WTC11 (cell line): ENCODE results near the gene FDXACB1. TPM values are rescaled to one million over a fixed set of nuclear protein-coding genes. Genes with fewer than 3 reads are reported as not detected.

Source experiments
- ATAC-seq: fragments of 200-7000 bp; cut with Tn5 transposase; 2 replicates; pipeline ENCODE4 v1.10.0; 2021; ENCODE audit warnings: mild to moderate bottlenecking, moderate library complexity
- CTCF ChIA-PET: fragments of 300-600 bp; sonication (Branson Sonifier 250); formaldehyde crosslinking; loops from one replicate; lab custom pipeline; 2021; ENCODE audit warnings: antibody characterized with exemption; lab: Charles Lee
- POLR2A ChIA-PET: fragments of 350-600 bp; sonication (Branson Sonifier 250); formaldehyde crosslinking; loops from one replicate; lab custom pipeline; 2021; ENCODE audit warnings: antibody characterized with exemption; lab: Charles Lee
- DNase-seq: peaks from one replicate; pipeline ENCODE4 v3.0.0; 2021; ENCODE audit warnings: low spot score
- H3K27ac Mint-ChIP-seq: 2 replicates; pipeline ENCODE4 v1.8.0; 2021; ENCODE audit warnings: mixed read lengths
- H3K27me3 Mint-ChIP-seq: 2 replicates; pipeline ENCODE4 v1.8.0; 2021; ENCODE audit warnings: low read depth, mild to moderate bottlenecking, moderate library complexity, mixed read lengths
- H3K36me3 Mint-ChIP-seq: 2 replicates; pipeline ENCODE4 v1.8.0; 2021; ENCODE audit warnings: mixed read lengths
- H3K4me1 Mint-ChIP-seq: 2 replicates; pipeline ENCODE4 v1.8.0; 2022; ENCODE audit warnings: mixed read lengths
- H3K4me3 Mint-ChIP-seq: 2 replicates; pipeline ENCODE4 v1.8.0; 2021; ENCODE audit warnings: mild to moderate bottlenecking, moderate library complexity, mixed read lengths
- H3K9me3 Mint-ChIP-seq: 2 replicates; pipeline ENCODE4 v1.8.0; 2021; ENCODE audit warnings: mixed read lengths
- CBFB ChIP-seq: sonication (generic); formaldehyde crosslinking; IDR thresholded peaks from 2 replicates; pipeline ENCODE4 v1.8.1; 2022; ENCODE audit warnings: mild to moderate bottlenecking, low read depth, missing genetic modification reagents
- CDX4 ChIP-seq: fragments of 250-450 bp; sonication (Bioruptor Pico); IDR thresholded peaks from 2 replicates; pipeline ENCODE4 v1.9.0; 2021; ENCODE audit warnings: moderate library complexity, mild to moderate bottlenecking, inconsistent platforms, borderline replicate concordance
- CREM ChIP-seq: sonication (generic); formaldehyde crosslinking; IDR thresholded peaks from 2 replicates; pipeline ENCODE4 v1.8.1; 2022; ENCODE audit warnings: mild to moderate bottlenecking, missing genetic modification reagents, moderate library complexity
- FOXJ3 ChIP-seq: sonication (generic); formaldehyde crosslinking; IDR thresholded peaks from 2 replicates; pipeline ENCODE4 v1.9.0; 2021; ENCODE audit warnings: missing genetic modification reagents, mild to moderate bottlenecking, borderline replicate concordance
- FOXK1 ChIP-seq: sonication (generic); formaldehyde crosslinking; IDR thresholded peaks from 2 replicates; pipeline ENCODE4 v1.8.0; 2022; ENCODE audit warnings: mild to moderate bottlenecking, moderate library complexity, missing genetic modification reagents
- HMGA2 ChIP-seq: fragments of 250-450 bp; sonication (Bioruptor Pico); IDR thresholded peaks from 2 replicates; pipeline ENCODE4 v1.4.0; 2021; ENCODE audit warnings: mild to moderate bottlenecking, moderate library complexity
- IRF2 ChIP-seq: sonication (generic); formaldehyde crosslinking; IDR thresholded peaks from 2 replicates; pipeline ENCODE4 v1.8.0; 2022; ENCODE audit warnings: low read depth, missing genetic modification reagents, borderline replicate concordance
- MAX ChIP-seq: sonication (generic); formaldehyde crosslinking; IDR thresholded peaks from 2 replicates; pipeline ENCODE4 v1.8.0; 2022; ENCODE audit warnings: mild to moderate bottlenecking, missing genetic modification reagents
- MXD4 ChIP-seq: fragments of 250-450 bp; sonication (Bioruptor Pico); IDR thresholded peaks from 2 replicates; pipeline ENCODE4 v1.8.0; 2021; ENCODE audit warnings: mild to moderate bottlenecking, moderate library complexity, borderline replicate concordance
- MYBL2 ChIP-seq: sonication (generic); formaldehyde crosslinking; IDR thresholded peaks from 2 replicates; pipeline ENCODE4 v1.8.1; 2023; ENCODE audit warnings: mild to moderate bottlenecking, moderate library complexity, missing genetic modification reagents
- PRDM15 ChIP-seq: sonication (generic); formaldehyde crosslinking; IDR thresholded peaks from 2 replicates; pipeline ENCODE4 v1.8.0; 2022; ENCODE audit warnings: missing genetic modification reagents
- RORB ChIP-seq: fragments of 250-450 bp; sonication (Bioruptor Pico); IDR thresholded peaks from 2 replicates; pipeline ENCODE4 v1.9.0; 2021; ENCODE audit warnings: mild to moderate bottlenecking
- SOX15 ChIP-seq: fragments of 250-450 bp; sonication (Bioruptor Pico); IDR thresholded peaks from 2 replicates; pipeline ENCODE4 v1.9.0; 2021; ENCODE audit warnings: mild to moderate bottlenecking
- STAT6 ChIP-seq: sonication (generic); formaldehyde crosslinking; conservative IDR thresholded peaks from 2 replicates; pipeline ENCODE4 v1.8.1; 2023; ENCODE audit warnings: mild to moderate bottlenecking, low read depth, missing genetic modification reagents, moderate library complexity
- TEAD4 ChIP-seq: sonication (generic); formaldehyde crosslinking; IDR thresholded peaks from 2 replicates; pipeline ENCODE4 v1.8.0; 2022; ENCODE audit warnings: mild to moderate bottlenecking, missing genetic modification reagents
- ZNF121 ChIP-seq: sonication (generic); formaldehyde crosslinking; IDR thresholded peaks from 2 replicates; pipeline ENCODE4 v1.8.0; 2023; ENCODE audit warnings: missing genetic modification reagents
- ZNF416 ChIP-seq: fragments of 250-450 bp; sonication (Bioruptor Pico); IDR thresholded peaks from 2 replicates; pipeline ENCODE4 v1.9.0; 2021; ENCODE audit warnings: mild to moderate bottlenecking, inconsistent platforms
- ZNF423 ChIP-seq: fragments of 250-450 bp; sonication (Bioruptor Pico); IDR thresholded peaks from 2 replicates; pipeline ENCODE4 v2.1.2; 2022; ENCODE audit warnings: mild to moderate bottlenecking, moderate library complexity
- total RNA-seq: library from RNA; stranded (reverse); gene quantifications from 3 replicates; pipeline ENCODE4 v1.2.3, GENCODE V29; 2021

FDXACB1 gene
- total RNA-seq, 1 experiment from 2014 or later: 2.5 TPM

DNA sequence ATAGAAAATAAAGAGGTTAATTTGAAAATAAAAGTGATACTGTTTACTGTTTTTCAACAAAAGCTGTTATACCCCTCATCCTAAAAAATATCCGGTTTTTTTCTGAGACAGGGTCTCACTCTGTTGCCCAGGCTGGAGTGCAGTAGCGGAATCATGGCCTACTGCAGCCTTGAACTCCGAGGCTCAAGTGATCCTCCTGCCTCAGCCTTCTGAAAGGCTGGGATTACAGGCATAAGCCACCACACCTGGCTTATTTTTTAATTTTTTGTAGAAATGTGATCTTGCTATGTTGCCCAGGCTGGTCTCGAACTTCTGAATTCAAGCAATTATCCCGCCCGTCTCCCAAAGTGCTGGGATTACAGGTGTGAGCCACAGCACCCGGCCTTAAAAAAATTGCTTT, 43.3 kb downstream of the FDXACB1 start:
- DNase-seq (no peak), ATAC-seq (no peak)
- ChIA-PET CTCF (no interaction called here), POLR2A (no interaction called here)
- Mint-ChIP-seq H3K4me3 (no peak overlapping the region), H3K9me3 (no peaks in the 10 kb centered on the region), H3K36me3 (no peaks in the 10 kb centered on the region), H3K4me1 (peaks cover 10% of the 10 kb centered on the region), H3K27ac (no peak overlapping the region), H3K27me3 (no peaks in the 10 kb centered on the region)
- 0 out of 2 replicates have a peak, but pooled peaks have one; percentile 50 for TF ChIP-seq ZNF121 (CRISPR knock-in tag)
- TF ChIP-seq HMGA2: no peak

- H3K4me3 Mint-ChIP-seq: no peak overlapping the region
- POLR2A ChIA-PET: no interaction called here
- CTCF ChIA-PET: interaction anchor here (1.3 to 2.8 kb wide), 3 partner anchors 11 to 68 kb away, joined by 4 to 14 read pairs (median 7); partner anchors contain the start of gene PPP2R1B
- H3K4me1 Mint-ChIP-seq: 0 out of 2 replicates have a peak, but pooled peaks cover under 1% of the 10 kb centered on the region
- DNase-seq (no peak), ATAC-seq (no peak)
- H3K27ac Mint-ChIP-seq: no peak overlapping the region
- TF ChIP-seq MXD4 (CRISPR knock-in tag) (no peak), TEAD4 (CRISPR knock-in tag) (no peak), FOXJ3 (CRISPR knock-in tag) (no peak), MYBL2 (CRISPR knock-in tag) (no peak), CDX4 (no peak), CBFB (CRISPR knock-in tag) (no peak), MAX (no peak), ZNF423 (CRISPR knock-in tag) (no peak), STAT6 (CRISPR knock-in tag) (no peak), PRDM15 (CRISPR knock-in tag) (no peak), SOX15 (no peak), HMGA2 (no peak), FOXK1 (CRISPR knock-in tag) (no peak), ZNF416 (CRISPR knock-in tag) (no peak)
- H3K36me3 Mint-ChIP-seq: no peaks in the 10 kb centered on the region
- H3K9me3 Mint-ChIP-seq: no peaks in the 10 kb centered on the region
- H3K27me3 Mint-ChIP-seq: no peaks in the 10 kb centered on the region
These were observed 44.4 kb downstream of the FDXACB1 start for GRCh38 chr11:111834432-111835163.

DNA sequence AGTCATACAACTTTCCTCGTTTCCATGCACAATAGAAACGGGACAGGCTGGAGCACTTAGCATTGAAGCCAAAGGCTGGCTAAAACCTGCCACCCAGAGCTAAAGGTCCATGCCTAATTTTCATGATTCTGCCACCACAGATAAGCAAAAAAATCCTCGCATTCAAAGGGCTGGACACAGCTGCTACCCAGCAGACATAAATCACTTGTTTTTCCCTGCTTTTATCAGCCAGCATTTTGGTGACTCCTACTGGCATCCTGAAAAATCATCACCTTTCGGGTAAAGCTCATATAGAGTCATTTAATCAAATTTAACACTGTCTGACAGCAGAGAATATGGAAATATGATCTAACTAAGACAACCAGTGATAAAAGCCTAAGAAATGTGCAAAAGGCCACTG, 45.4 kb downstream of the FDXACB1 start:
- no peaks in the 10 kb centered on the region for H3K9me3 Mint-ChIP-seq
- no peaks in the 10 kb centered on the region for H3K36me3 Mint-ChIP-seq
- no peaks in the 10 kb centered on the region for H3K27me3 Mint-ChIP-seq
- TF ChIP-seq IRF2 (CRISPR knock-in tag) (no peak), RORB (CRISPR knock-in tag) (no peak), CREM (no peak)
- H3K4me3 Mint-ChIP-seq: no peak overlapping the region
- H3K27ac Mint-ChIP-seq: no peak overlapping the region
- H3K4me1 Mint-ChIP-seq: no peaks in the 10 kb centered on the region
- ChIA-PET CTCF (interaction anchor here (0.7 to 2.8 kb wide), 14 partner anchors 8 to 246 kb away, joined by 3 to 14 read pairs (median 4); partner anchors contain the start of genes PPP2R1B and SIK2), POLR2A (no interaction called here)
- DNase-seq (no peak), ATAC-seq (no peak)
